NCI-H748 (cell line): Measurements from ENCODE around the gene LPP.

Source experiments
- DNase-seq: peaks from one replicate; lab custom pipeline; 2025; ENCODE audit not compliant: unreplicated experiment; lab: John Stamatoyannopoulos, UW

The LPP gene

GRCh38 chr3:188834349-188834748, 680.4 kb downstream of the LPP start:
- no peak for DNase-seq

DNA sequence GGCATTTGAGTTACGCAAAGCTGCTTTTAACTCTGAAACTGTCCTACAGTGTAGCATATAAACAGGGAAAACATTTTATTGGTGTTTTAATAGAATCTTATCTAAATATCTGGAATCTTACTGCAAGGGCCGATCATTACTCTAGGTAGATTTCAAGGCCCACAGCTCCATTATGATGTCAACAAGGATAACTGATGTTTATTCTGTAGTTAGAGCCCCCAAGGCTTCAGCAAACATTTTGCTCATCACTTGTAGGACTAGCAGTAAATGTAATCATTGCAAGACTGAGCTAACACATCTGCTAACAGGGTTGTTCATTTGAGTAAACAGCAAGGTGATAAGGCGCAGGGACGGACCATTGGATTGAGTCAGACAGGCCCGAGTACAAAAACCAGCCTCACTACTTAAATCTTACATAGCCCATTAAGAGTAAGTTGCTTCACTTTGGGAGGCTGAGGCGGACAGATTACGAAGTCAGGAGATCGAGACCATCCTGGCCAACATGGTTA, 685.3 kb downstream of the LPP start:
- peak; percentile 19 for DNase-seq

GRCh38 chr3:188840290-188840689, 686.3 kb downstream of the LPP start:
- DNase-seq: no peak

GRCh38 chr3:188841906-188842305, 687.9 kb downstream of the LPP start:
- no peak for DNase-seq

DNA sequence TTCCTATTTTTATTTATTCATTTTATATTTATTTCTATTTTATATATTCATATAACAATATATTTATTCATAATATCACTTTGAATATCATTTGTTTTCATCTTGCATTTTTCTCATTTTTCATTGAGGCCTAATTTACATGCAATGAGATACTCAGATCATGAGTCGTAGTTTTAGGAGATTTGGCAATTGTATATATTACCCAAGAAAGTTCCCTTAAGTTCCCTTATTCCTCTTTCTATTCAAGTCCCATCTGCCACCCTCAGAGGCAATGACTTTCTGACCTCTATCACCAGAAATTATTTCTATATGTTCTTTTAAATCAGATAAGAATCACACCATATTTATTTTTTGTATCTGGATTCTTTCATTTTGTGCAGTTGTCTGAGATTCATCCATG, 688.7 kb downstream of the LPP start:
- DNase-seq: no peak

DNA sequence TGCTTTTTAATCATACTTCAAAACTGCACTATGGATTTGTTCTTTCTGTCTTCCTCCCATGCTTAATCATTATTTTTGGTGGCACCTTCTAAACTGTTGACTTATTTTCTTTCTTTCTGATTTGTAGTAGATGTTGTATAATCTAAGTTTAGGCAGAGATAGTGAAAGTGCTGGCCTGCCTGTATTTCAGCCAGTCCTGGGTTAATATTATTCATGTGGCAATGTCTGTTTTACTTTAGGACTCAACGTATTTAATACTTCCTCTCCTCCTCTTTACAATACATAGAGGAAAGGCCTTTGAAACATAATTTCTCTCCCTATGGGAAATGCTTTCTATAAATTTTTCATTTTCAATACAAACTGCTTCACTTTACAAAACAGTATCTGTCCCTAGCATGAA, 690.1 kb downstream of the LPP start:
- DNase-seq: no peak

GRCh38 chr3:188845514-188845913, 691.6 kb downstream of the LPP start:
- no peak for DNase-seq

DNA sequence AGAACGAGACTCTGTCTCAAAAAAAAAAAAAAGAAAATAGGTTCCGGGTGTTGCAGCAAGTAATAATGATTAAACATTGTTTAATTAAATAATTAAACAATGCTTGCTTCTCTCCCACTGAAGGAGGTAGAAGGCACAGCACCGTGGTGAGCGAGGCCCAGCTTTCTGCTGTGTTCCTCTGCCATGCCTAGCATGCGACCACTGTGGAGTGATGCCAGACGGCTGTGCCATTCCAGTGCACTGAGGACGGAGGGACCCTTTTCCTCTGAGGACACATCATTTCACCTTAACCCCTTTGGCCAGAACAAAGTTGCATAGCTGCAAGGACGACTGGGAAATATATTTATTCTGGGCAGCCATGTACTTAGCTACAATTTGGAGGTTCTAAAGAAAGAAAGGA, 695.0 kb downstream of the LPP start:
- no peak for DNase-seq

- no peak for DNase-seq
Measured at GRCh38 chr3:188853856-188854771, 700.2 kb downstream of the LPP start.

DNA sequence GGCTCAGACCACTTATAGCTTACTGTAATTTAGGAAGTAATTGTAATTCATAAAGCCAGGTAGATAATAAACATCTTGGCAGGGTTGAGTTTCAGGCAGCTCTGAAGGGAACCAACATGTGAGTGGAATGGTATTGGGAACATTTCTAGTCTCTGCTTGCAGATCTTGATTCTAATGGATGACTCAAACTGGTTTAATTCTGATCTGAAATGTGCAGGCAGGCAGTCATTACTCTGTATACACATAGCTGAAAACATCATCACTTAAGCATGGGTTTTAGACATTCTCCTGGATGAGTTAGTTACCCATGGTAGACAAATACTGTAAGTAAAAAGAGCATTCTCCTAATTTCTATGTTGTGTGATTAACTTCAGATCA, 700.8 kb downstream of the LPP start:
- DNase-seq: no peak

GRCh38 chr3:188855675-188856074, 701.7 kb downstream of the LPP start:
- DNase-seq: no peak

- DNase-seq: no peak
Measured at GRCh38 chr3:188860147-188860546, 706.2 kb downstream of the LPP start.

DNA sequence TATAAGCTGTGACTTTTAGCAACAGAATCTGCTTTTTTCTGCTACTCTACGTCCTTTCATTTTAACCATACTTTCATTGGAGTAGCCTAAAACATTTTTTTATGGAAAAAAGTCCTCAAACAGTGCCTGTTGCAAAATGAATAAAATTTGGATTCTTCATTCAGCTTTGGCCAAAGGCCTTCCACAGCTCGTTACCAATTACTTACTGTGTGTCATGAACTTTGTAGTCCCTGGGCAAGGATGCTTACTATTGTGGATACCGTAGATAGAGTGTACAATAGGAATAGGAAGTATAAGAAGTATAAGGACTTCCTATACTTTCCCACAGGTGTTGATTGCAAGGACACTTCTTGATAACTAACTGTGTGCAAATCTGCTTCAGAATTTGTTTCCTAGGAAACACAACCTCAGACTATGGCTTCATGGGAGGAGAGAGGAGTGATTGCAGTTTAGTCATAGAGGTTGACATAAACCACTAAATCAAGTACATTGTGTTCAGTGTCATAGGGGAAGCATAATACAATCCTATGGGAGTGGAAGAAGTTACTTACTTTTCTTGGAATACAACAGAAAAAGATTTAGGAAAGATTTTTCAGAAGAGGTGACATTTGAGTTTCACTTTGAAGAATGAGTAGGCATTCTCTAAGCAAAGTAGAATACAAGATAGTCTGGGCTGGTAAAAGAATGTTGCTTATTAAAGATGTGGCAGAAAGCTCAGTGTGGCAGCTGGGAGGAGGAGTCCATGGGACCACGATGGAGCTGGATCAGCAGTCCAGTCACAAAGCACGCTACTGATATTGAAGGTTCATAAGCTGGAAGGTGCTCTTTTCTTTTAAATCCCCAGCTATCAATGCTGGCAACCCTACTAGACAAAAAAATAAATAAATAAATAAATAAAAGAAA, 708.1 kb downstream of the LPP start:
- DNase-seq: no peak

- DNase-seq: no peak
Measured at GRCh38 chr3:188863999-188864406, 710.0 kb downstream of the LPP start.

DNA sequence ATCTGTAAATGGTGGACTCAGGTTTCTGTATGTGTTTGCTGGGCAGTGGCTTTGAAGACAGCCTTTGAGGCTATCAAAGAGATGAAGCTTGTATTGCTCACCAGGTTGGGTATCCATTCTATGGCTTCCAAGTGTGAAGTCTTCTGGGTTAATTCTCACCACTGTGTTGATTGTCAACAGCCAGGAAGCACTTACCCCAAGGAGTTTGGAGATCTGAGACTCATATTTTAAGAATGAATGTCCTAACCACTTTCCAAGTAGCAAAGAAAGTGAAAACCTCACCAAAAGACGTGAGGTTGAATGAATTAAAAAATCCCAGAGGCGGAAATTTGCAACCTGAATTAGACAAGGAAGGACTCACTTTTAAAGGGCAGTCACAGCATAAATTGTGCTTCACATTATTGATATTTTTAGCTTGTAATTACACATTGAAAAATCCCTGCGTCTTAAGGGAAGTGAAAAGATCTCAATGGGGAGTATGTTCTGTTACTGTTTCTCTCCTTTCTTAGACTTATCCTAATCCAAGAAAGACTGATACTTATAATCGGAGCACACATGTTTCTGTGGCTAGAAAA, 713.8 kb downstream of the LPP start:
- no peak for DNase-seq

GRCh38 chr3:188868803-188869202, 714.8 kb downstream of the LPP start:
- DNase-seq: no peak

- no peak for DNase-seq
Measured at GRCh38 chr3:188869628-188870027, 715.7 kb downstream of the LPP start.

- no peak for DNase-seq
Measured at GRCh38 chr3:188870431-188870830, 716.5 kb downstream of the LPP start.

DNA sequence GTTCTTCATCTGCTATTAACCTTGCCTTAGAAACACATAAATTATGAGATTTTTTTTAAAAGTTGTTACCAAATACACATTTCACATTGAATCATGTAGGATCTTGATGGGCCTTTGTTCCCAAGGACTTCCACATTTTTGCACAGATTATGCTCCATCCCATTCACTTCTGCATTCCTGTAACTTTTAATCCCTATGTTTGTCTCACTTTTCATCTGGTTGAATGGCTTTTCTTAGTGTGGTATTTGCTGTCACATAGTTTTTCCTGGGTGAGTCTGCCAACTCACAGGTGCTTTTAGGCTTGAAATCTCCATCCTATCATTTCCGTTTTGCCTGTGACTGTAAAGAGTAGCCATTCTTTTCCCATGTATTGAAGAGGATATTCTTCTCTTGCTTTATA, 720.6 kb downstream of the LPP start:
- DNase-seq: no peak

- no peak for DNase-seq
Measured at GRCh38 chr3:188875413-188875812, 721.5 kb downstream of the LPP start.

- DNase-seq: no peak
Measured at GRCh38 chr3:188876370-188876769, 722.4 kb downstream of the LPP start.
